SW 1271 (cell line): ENCODE measurements around the gene IGSF22.
"Not testable (repeated sequence)": the region's sequence is repeated elsewhere in the genome, so short reads cannot be mapped to it uniquely, and the experiment has no call there.

ENCODE experiments used
- DNase-seq, 2 experiments: peaks; one replicate each; lab custom pipeline; 2025; lab: John Stamatoyannopoulos, UW

The IGSF22 gene

DNA sequence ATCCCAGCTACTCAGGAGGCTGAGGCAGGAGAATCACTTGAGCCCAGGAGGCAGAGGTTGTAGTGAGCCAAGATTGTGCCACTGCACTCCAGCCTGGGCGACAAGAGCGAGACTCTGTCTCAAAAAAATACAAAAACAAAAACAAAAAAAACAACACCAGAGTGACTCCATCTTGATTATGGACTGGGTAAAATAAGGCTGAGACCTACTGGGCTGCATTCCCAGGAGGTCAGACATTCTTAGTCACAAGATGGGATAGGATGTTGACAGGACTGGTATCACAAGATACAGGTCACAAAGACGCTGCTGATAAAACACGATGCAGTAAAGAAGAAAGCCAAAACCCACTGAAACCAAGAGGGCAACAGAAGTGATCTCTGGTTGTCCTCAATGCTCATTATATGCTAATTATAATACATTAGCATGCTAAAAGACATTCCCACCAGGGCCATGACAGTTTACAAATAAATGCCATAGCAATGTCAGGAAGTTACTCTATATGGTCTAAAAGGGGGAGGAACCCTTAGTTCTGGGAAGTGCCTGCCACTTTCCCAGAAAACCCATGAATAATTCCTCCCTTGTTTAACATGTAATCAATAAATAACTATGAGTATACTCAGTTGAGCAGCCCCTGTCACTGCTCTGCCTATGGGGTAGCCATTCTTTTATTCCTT, 34.4 kb downstream of the IGSF22 start:
- DNase-seq, result not testable (repeated sequence)

- DNase-seq, result no peak
Observed at GRCh38 chr11:18684267-18684666, 41.7 kb downstream of the IGSF22 start.

- no peak for DNase-seq
Observed at GRCh38 chr11:18682466-18682865, 43.5 kb downstream of the IGSF22 start.

DNA sequence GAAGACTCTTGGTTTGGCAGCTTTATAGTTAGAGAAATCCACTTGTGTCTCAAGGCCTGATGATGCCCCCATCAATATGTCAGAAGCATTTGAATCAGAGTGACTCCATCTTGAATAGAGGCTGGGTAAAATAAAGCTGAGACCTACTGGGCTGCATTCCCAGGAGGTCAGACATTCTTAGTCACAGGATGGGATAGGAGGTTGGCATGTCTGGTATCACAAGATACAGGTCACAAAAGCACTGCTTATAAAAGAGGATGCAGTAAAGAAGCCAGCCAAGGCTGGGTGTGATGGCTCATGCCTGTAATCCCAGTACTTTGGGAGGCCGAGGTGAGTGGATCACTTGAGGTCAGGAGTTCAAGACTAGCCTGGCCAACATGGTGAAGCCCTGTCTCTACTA, 44.0 kb downstream of the IGSF22 start:
- DNase-seq, result not testable (repeated sequence)

DNA sequence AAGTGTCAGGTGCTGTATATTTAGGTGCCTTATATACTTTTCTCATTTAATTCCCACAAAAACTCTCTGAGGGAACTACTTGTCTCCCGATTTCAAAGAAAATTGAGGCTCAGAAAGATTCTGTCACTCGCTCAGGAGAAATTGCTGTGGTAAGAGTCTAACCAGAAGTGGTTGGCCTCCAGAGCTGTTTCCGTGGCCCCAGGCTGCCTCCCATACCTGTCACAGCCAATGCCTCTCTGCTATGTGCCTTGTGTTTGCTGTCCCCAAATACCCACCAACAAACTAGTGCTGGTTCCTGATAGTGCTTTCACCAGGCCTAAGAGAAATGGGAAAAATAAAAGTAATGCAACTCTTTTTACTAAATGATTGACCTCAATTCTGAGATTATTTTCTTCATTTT, 48.4 kb downstream of the IGSF22 start:
- no peak for DNase-seq

- DNase-seq, result no peak
Observed at GRCh38 chr11:18676803-18677202, 49.2 kb downstream of the IGSF22 start.

DNA sequence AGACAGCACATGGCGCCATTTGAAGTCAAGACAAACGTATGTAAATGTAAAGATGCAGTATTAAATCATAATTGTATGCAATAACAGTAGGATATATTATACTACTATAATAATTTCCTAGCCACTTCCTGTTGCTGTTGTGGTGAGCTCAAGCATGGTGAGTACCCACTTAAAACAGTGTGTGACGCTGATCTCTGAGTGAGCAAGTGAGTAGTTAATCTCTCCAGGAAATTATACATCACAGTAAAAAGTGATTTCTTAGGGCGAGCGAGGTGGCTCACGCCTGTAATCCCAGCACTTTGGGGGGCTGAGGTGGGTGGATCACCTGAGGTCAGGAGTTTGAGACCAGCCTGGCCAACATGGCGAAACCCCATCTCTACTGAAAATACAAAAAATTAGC, 53.8 kb downstream of the IGSF22 start:
- DNase-seq, result not testable (repeated sequence)

DNA sequence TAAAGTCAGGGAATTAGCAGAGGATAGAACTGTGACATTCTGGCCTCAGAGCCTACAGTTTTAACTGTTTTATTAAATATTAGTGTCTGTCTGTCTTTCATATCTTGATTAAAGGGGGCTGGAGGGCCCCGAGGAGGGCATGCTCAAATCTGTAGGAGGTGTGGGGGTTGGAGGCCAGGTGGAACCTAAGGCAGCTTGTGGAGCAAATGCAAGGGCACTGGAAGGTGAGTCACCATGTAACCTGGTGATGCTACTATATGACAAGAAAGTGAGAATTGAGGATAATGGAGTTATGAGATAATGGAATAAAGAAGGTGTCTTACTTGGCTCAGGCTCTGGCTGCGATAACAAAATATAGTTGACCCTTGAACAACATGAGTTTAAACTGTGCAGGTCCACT, 54.7 kb downstream of the IGSF22 start:
- no peak for DNase-seq

- no peak for DNase-seq
Observed at GRCh38 chr11:18669711-18670110, 56.3 kb downstream of the IGSF22 start.

DNA sequence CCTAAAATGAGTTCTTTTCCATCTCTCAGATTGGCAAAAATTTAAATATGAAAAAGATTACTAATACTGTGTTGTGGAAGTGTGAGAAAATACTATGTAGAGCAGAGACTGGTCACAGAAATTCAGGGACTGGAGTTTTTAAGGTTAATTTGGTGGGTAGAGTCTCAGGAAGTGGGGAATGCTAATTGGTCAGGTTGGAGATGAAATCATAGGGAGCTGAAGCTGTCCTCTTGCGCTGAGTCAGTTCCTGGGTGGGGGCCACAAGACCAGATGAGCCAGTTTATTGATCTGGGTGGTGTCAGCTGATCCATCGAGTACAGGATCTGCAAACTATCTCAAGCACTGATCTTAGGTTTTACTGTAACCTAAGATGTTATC, 56.8 kb downstream of the IGSF22 start:
- peak in 1 of 2 experiments; percentile 29 for DNase-seq

DNA sequence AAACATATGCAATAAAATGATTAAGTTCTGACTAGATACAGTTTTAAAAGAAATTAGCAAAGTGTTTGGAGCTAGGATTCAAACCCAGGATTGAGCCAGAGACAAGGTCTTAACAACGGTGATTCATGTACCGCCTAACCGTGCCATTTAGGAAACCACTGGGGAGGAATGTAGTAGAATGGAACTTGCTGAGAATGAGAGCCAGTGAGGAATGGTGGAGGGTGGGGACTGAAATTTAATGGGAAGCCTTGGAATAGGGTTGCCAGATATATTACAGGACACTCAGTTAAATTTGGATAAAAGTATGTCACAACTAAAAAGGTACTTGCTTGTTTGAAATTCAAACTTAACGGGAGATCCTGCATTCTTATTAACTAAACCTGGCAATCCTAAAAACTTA, 57.9 kb downstream of the IGSF22 start:
- no peak for DNase-seq

- DNase-seq, result not testable (repeated sequence)
Observed at GRCh38 chr11:18665353-18665872, 60.6 kb downstream of the IGSF22 start.

DNA sequence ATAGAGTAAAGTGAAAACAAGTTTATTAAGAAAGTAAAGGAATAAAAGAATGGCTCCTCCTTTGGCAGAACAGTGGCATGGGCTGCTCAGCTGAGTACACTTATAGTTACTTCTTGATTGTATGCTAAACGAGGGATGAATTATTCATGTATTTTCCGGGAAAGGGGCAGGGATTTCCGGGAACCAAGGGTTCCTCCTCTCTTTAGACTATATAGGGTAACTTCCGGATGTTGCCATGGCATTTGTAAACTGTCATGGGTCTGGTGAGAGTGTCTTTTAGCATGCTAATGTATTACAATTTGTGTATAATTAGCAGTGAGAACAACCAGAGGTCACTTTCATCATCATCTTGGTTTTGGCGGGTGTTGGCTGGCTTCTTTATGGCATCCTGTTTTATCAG, 68.3 kb downstream of the IGSF22 start:
- DNase-seq, result no peak
